OCI-LY3 (cell line): Measurements from ENCODE around the gene MPIG6B.
A peak's percentile ranks its signal among the peaks of the same experiment; 100 is the strongest.

Source experiments
- H2AFZ ChIP-seq: fragments of 200-600, 300-600 bp; shearing (Covaris generic); 2 replicates; pipeline ENCODE4 v1.6.0; 2014; ENCODE audit warnings: antibody characterized with exemption, low read depth, low read length
- H3K27ac ChIP-seq: fragments of 200-600, 300-600 bp; sonication (generic); 2 replicates; pipeline ENCODE4 v1.5.1; 2014; ENCODE audit warnings: mild to moderate bottlenecking, low read length, moderate library complexity, mixed read lengths
- H3K27me3 ChIP-seq: fragments of 200-600, 300-600 bp; sonication (generic); 2 replicates; pipeline ENCODE4 v1.6.1; 2014; ENCODE audit warnings: low read depth, low read length, mixed read lengths
- H3K36me3 ChIP-seq: fragments of 200-600, 300-600 bp; sonication (generic); replicated peaks from 2 replicates; pipeline ENCODE3; 2014; ENCODE audit warnings: low read depth, low read length, mixed read lengths
- H3K4me1 ChIP-seq: fragments of 300-600, 200-600 bp; sonication (generic); 2 replicates; pipeline ENCODE4 v1.6.1; 2014; ENCODE audit warnings: low read length, mixed read lengths
- H3K4me2 ChIP-seq: fragments of 200-600, 300-600 bp; sonication (generic); 2 replicates; pipeline ENCODE4 v1.6.1; 2014; ENCODE audit warnings: low read length, mixed read lengths
- H3K4me3 ChIP-seq: fragments of 300-600, 200-600 bp; sonication (generic); 2 replicates; pipeline ENCODE4 v1.5.1; 2014; ENCODE audit warnings: antibody characterized with exemption, mild to moderate bottlenecking, low read length, moderate library complexity
- H3K79me2 ChIP-seq: fragments of 300-600, 200-600 bp; shearing (Covaris generic); 2 replicates; pipeline ENCODE4 v1.6.1; 2014; ENCODE audit warnings: mild to moderate bottlenecking, low read length, mixed read lengths
- H3K9ac ChIP-seq: fragments of 300-600, 200-600 bp; shearing (Covaris generic); 2 replicates; pipeline ENCODE4 v1.6.0; 2014; ENCODE audit warnings: mild to moderate bottlenecking, low read length, moderate library complexity
- H3K9me3 ChIP-seq: fragments of 200-600, 300-600 bp; shearing (Covaris generic); 2 replicates; pipeline ENCODE4 v1.6.1; 2014; ENCODE audit warnings: low read length, mixed read lengths; ENCODE audit not compliant: insufficient read depth
- H4K20me1 ChIP-seq: fragments of 200-600, 300-600 bp; sonication (generic); 2 replicates; pipeline ENCODE4 v1.6.1; 2016; ENCODE audit warnings: low read length, mixed read lengths; ENCODE audit not compliant: insufficient read depth
- EZH2phosphoT487 ChIP-seq: fragments of 200-600 bp; shearing (Covaris generic); IDR thresholded peaks from 2 replicates; pipeline ENCODE4 v1.6.1; 2018; ENCODE audit warnings: antibody characterized with exemption, mixed run types, low read depth
- TF ChIP-seq, protein P1 (sequence below): fragments of 200-600, 300-600 bp; sonication (generic); IDR thresholded peaks from 2 replicates; pipeline ENCODE4 v1.5.1; 2014; ENCODE audit warnings: antibody characterized with exemption, low read length, low read depth

MPIG6B gene

DNA sequence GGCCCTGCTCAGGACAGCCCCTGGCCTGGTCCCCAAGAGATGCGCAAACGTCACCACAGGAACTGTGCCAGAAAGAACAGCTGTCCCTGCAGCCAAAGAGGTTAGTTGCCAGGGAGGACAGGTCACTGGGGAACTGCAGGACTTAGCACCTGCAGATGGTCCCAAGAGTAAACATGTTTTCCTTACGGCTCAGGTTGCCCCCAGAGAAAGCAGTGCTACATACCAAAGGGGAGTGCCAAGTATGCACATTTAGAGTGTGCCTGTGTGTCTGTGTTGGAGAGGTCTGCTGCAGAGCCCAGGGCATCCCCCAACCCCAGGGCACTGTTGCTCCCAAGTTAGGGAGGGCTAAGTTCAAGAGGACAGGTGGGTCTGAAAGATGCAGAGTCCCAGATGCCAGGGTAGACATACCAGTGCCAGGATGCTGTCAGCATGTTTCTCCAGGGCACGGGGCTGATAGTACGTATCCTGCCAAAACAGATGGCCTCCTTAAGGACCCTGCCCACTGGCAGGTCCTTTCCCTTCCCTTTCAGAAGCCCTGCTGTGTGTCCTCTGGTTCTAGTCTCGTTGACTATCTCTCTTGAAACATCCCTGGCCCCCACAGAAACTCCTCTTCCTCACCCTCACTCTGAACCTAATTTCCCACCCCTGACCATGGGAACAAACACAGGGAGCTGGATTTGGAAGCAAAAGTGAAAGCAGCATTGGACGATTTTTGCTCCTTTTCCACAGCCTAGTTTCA lies 21.3 kb upstream of the MPIG6B start:
- peak overlapping the region; percentile 100 for H3K4me2 ChIP-seq
- H4K20me1 ChIP-seq: no peaks in the 10 kb centered on the region
- H3K4me3 ChIP-seq: peak overlapping the region; percentile 96
- no peaks in the 10 kb centered on the region for H3K9me3 ChIP-seq
- TF ChIP-seq EZH2phosphoT487: no peak
- TF ChIP-seq, protein P1, sequence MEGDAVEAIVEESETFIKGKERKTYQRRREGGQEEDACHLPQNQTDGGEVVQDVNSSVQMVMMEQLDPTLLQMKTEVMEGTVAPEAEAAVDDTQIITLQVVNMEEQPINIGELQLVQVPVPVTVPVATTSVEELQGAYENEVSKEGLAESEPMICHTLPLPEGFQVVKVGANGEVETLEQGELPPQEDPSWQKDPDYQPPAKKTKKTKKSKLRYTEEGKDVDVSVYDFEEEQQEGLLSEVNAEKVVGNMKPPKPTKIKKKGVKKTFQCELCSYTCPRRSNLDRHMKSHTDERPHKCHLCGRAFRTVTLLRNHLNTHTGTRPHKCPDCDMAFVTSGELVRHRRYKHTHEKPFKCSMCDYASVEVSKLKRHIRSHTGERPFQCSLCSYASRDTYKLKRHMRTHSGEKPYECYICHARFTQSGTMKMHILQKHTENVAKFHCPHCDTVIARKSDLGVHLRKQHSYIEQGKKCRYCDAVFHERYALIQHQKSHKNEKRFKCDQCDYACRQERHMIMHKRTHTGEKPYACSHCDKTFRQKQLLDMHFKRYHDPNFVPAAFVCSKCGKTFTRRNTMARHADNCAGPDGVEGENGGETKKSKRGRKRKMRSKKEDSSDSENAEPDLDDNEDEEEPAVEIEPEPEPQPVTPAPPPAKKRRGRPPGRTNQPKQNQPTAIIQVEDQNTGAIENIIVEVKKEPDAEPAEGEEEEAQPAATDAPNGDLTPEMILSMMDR: no peak
- no peaks in the 10 kb centered on the region for H3K27me3 ChIP-seq
- H3K36me3 ChIP-seq: no peaks in the 10 kb centered on the region
- H3K4me1 ChIP-seq: peaks cover 12% of the 10 kb centered on the region
- no peak overlapping the region for H2AFZ ChIP-seq
- peak overlapping the region; percentile 86 for H3K9ac ChIP-seq
- no peak overlapping the region for H3K27ac ChIP-seq
- peaks cover 18% of the 10 kb centered on the region for H3K79me2 ChIP-seq

DNA sequence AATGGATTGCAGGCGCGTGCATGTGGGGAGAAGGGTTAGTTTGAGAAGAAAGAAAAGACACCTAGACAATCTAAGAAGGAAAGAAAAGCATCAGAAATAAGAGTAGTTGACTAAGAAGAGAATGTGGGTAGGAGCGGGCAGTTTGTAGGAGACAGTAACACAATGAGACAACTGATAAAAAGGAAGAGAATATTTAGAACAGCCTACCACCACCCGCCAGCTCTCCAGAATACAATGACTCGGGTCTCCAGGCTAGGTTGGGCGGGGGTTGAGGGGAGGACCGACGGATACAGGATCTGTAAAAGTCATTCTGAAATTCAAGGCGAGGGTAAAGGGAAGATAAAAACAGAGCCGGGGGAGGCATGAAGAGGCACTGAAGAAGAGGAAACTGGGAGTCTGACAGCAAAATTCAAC lies 20.8 kb upstream of the MPIG6B start:
- peak overlapping the region; percentile 86 for H3K9ac ChIP-seq
- TF ChIP-seq, protein P1: no peak
- no peak for TF ChIP-seq EZH2phosphoT487
- H3K27me3 ChIP-seq: no peaks in the 10 kb centered on the region
- H3K27ac ChIP-seq: no peak overlapping the region
- H3K9me3 ChIP-seq: no peaks in the 10 kb centered on the region
- H3K79me2 ChIP-seq: peaks cover 18% of the 10 kb centered on the region
- H3K4me1 ChIP-seq: peaks cover 12% of the 10 kb centered on the region
- no peaks in the 10 kb centered on the region for H4K20me1 ChIP-seq
- no peak overlapping the region for H2AFZ ChIP-seq
- H3K4me3 ChIP-seq: peak overlapping the region; percentile 96
- H3K36me3 ChIP-seq: no peaks in the 10 kb centered on the region
- peak overlapping the region; percentile 100 for H3K4me2 ChIP-seq

DNA sequence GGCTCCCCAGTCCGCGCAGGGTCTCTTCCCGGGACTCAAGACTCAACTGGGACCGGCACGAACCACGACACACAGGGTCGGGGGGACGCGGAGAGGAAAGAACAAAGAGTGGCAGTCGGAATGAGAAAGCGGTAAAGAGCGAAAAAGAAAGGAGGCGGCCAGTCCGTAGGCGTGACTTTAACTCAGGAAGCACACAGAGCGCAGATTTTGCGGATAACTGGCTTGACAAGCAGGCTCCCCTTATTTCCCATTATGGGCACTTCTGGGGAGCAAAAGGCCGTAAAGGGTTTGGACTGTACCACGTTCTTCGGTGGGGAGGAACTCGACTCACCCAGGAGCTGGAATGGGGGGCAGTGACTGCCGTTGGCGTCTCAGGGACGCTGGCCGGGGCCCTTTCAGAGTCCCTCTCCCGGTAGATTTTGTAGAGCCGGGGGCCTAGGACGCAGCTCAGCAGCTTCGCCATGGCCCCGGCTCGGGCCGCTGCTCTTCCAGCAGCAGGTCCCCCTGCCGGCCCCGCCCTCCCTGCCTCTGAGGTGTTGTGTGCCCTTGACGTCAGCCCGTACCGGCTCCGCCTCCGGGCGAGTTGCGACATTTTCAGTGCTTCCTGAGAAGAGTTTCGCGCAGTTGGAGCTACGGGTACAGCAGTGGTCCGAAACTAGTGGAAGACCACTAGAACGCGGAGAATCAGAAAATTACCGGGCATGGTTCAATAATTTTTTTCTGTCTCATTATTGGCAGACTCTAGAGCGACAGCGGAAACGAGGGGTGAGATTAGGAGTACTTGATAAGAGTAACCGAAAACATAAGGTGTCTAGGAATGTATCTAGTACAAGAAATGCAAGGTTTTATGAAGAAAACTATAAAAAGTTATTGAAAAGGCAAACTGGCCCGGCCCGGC lies 20.1 kb upstream of the MPIG6B start, which contains the start of gene ABHD16A:
TSS of gene ABHD16A (minus strand) at position 506 of the 898 bp plus-strand sequence. CDS start at position 463, 43 bp downstream.
- peak within 1 kb of the TSS; percentile 69 for H3K27ac ChIP-seq
- peaks cover 12% of the 10 kb centered on the region for H3K4me1 ChIP-seq
- peak within 1 kb of the TSS; percentile 86 for H3K9ac ChIP-seq

More for the DNA sequence above, 20.1 kb upstream of the MPIG6B start, which contains the start of gene ABHD16A:
- Histone ChIP-seq H3K4me2 (peak within 1 kb of the TSS; percentile 100), H3K79me2 (peaks cover 18% of the 10 kb centered on the region), H4K20me1 (no peaks in the 10 kb centered on the region), H3K27me3 (no peaks in the 10 kb centered on the region), H3K36me3 (no peaks in the 10 kb centered on the region), H3K4me3 (peak within 1 kb of the TSS; percentile 96), H2AFZ (peak within 1 kb of the TSS; percentile 76), H3K9me3 (no peaks in the 10 kb centered on the region)
- TF ChIP-seq, protein P1: no peak
- TF ChIP-seq EZH2phosphoT487: no peak
